GM12878 (cell line): ENCODE measurements around the gene STAT5B. TPM values are rescaled to one million over a fixed set of nuclear protein-coding genes. Genes with fewer than 3 reads are reported as not detected.

Source experiments
- CBFB ChIP-seq: IDR thresholded peaks from 2 replicates; pipeline ENCODE4 v1.6.1; 2016; ENCODE audit warnings: antibody characterized with exemption, low read depth
- HDAC6 ChIP-seq: fragments of 200-600 bp; sonication (generic); IDR thresholded peaks from one replicate; pipeline ENCODE4 v1.8.0; 2017; ENCODE audit warnings: antibody characterized with exemption; ENCODE audit not compliant: unreplicated experiment
- IKZF2 ChIP-seq, 2 experiments: fragments of 450-650 bp; IDR thresholded peaks; 2 replicates each; pipeline ENCODE4 v1.6.1; 2017; ENCODE audit warnings: mild to moderate bottlenecking in 2 of 2, moderate library complexity in 2 of 2
- KDM1A ChIP-seq: fragments of 200-600 bp; sonication (generic); IDR thresholded peaks from 2 replicates; pipeline ENCODE4 v1.6.1; 2016; ENCODE audit warnings: borderline replicate concordance
- NKRF ChIP-seq: fragments of 450-650 bp; conservative IDR thresholded peaks from 2 replicates; pipeline ENCODE4 v1.6.1; 2017; ENCODE audit warnings: mild to moderate bottlenecking, moderate library complexity
- NR2C2 ChIP-seq: IDR thresholded peaks from 2 replicates; pipeline ENCODE4 v1.6.1; 2011; ENCODE audit warnings: borderline replicate concordance, low read depth; ENCODE audit not compliant: control insufficient read depth, insufficient read length
- NR2F1 ChIP-seq: fragments of 450-650 bp; conservative IDR thresholded peaks from 2 replicates; pipeline ENCODE4 v1.6.1; 2017; ENCODE audit warnings: mild to moderate bottlenecking
- POLR2AphosphoS5 ChIP-seq: IDR thresholded peaks from 2 replicates; pipeline ENCODE4 v1.6.1; 2011; ENCODE audit warnings: mild to moderate bottlenecking, low read length, inconsistent platforms
- PRDM15 ChIP-seq: fragments of 450-650 bp; formaldehyde crosslinking; IDR thresholded peaks from 2 replicates; pipeline ENCODE4 v1.4.0; 2020; ENCODE audit warnings: mild to moderate bottlenecking, moderate library complexity
- RUNX3 ChIP-seq: IDR thresholded peaks from 2 replicates; pipeline ENCODE4 v1.6.1; 2012; ENCODE audit warnings: low read length, inconsistent platforms
- STAT1 ChIP-seq: fragments of 450-650 bp; conservative IDR thresholded peaks from 2 replicates; pipeline ENCODE4 v1.6.1; 2014; ENCODE audit warnings: antibody characterized with exemption, mild to moderate bottlenecking
- USF2 ChIP-seq: IDR thresholded peaks from 2 replicates; pipeline ENCODE4 v1.6.1; 2011; ENCODE audit warnings: low read depth, low read length, improper control_type of control experiment, borderline replicate concordance
- ZNF274 ChIP-seq: IDR thresholded peaks from one replicate; pipeline ENCODE4 v1.8.0; 2011; ENCODE audit not compliant: insufficient read length, insufficient read depth
- ZNF622 ChIP-seq: fragments of 450-650 bp; IDR thresholded peaks from 2 replicates; pipeline ENCODE4 v1.6.1; 2017; ENCODE audit warnings: mild to moderate bottlenecking, inconsistent platforms
- polyA plus RNA-seq, 11 experiments: library from polyadenylated mRNA; depleted of rRNA in 4 of 11; unstranded in 6 of 11; stranded (reverse) in 5 of 11; fragments of >200 nt; fragmentation: Nextera tagmentation in 4 of 11; fragmentation: Illumina TruSeq in 1 of 11; extraction: Ambion mirVana in 4 of 11; extraction: Trizol in 1 of 11; gene quantifications; 1 replicate in 1 of 11; 2 replicates in 10 of 11; pipeline versions ENCODE4 v1.2.1 to v1.2.3, GENCODE V29; 2011 to 2016; ENCODE audit warnings: inconsistent platforms in 2 of 11, missing spikeins in 2 of 11, low read depth in 1 of 11
- total RNA-seq, 4 experiments: library from RNA; depleted of rRNA in 3 of 4; stranded (reverse); fragments of >200 nt in 3 of 4; fragmentation: Illumina TruSeq in 1 of 4; extraction: Trizol in 1 of 4; gene quantifications; 2 replicates each; pipeline versions ENCODE4 v1.2.1 to v1.2.3, GENCODE V29; 2013 to 2021
- TF ChIP-seq, protein P1 (sequence below): fragments of 450-650 bp; IDR thresholded peaks from 2 replicates; pipeline ENCODE4 v1.6.1; 2016; ENCODE audit warnings: mild to moderate bottlenecking, moderate library complexity, borderline replicate concordance
- TF ChIP-seq, protein P2 (sequence below), 3 experiments: IDR thresholded peaks in 2 of 3; conservative IDR thresholded peaks in 1 of 3; 2 replicates each; pipeline ENCODE4 v1.5.1; 2011; ENCODE audit warnings: low read depth in 3 of 3, low read length in 3 of 3, mild to moderate bottlenecking in 3 of 3, control low read depth in 2 of 3, moderate library complexity in 2 of 3, inconsistent platforms in 1 of 3, mixed read lengths in 1 of 3; ENCODE audit not compliant: control insufficient read depth in 2 of 3, insufficient read depth in 1 of 3; ENCODE audit errors: extremely low read depth in 1 of 3

Gene STAT5B
- total and polyA plus RNA-seq, 10 of the 15 experiments (the other 5 are each of a cell fraction or from before 2014, with no cell fraction given): 11.0 to 69.6 (median 46.7) TPM

DNA sequence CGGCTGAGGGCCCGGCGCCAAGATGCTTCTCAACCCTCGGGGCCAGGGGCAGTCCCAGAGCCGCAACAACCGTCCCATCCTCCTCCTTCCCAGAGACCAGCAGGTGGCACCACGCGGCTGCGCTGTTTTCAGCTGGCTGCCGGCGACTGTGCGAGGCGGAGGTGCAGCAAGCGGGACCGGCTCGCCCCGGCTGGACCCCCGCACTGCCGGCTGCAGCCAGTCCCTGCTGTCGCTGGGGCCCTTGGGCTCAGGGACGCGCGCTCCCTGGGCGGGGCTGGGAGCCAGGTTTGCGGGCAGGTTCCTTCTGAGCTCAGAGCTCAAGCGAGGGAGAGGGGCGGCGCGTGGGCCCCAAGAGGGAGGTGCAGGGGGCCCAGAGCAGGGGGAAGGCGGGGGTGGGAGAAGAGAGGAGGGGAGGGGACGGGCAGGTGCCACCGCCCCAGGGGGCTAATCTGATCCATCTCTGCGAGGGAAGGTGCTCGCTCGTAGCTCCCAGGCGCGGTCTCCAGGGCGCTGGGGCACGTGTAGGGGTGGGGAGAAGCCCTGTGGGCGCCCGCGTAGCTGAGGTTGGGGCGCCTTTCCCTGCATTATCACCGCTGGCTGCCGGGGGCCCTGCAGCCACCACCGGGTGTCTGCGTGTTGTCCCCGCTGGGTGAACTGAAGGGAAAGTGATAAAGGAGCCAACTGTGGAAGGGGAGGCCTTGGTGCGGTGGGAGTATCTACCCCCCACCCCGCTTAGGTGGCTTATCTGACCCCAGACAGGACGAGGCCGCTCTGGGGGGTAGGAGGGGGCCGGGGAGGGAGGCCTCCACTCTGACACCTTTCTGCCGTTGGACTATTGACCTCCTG lies 36.3 kb upstream of the STAT5B start (continued):
- TF ChIP-seq HDAC6: no peak
- TF ChIP-seq NR2C2: no peak
- no peak for TF ChIP-seq USF2
- no peak for TF ChIP-seq STAT1
- TF ChIP-seq ZNF622: no peak
- no peak for TF ChIP-seq PRDM15 (CRISPR knock-in tag)
- no peak for TF ChIP-seq KDM1A
- no peak for TF ChIP-seq CBFB
- TF ChIP-seq NR2F1: no peak
- TF ChIP-seq NKRF: no peak
- TF ChIP-seq POLR2AphosphoS5: peak; percentile 49; the same call in 1 of the 2 replicates
- TF ChIP-seq IKZF2 (IDR thresholded peaks at IDR 0.05): no peak; a peak in 1 of 4 replicates
- TF ChIP-seq RUNX3: peak; percentile 14; the same call in 1 of the 2 replicates
- TF ChIP-seq, protein P1, sequence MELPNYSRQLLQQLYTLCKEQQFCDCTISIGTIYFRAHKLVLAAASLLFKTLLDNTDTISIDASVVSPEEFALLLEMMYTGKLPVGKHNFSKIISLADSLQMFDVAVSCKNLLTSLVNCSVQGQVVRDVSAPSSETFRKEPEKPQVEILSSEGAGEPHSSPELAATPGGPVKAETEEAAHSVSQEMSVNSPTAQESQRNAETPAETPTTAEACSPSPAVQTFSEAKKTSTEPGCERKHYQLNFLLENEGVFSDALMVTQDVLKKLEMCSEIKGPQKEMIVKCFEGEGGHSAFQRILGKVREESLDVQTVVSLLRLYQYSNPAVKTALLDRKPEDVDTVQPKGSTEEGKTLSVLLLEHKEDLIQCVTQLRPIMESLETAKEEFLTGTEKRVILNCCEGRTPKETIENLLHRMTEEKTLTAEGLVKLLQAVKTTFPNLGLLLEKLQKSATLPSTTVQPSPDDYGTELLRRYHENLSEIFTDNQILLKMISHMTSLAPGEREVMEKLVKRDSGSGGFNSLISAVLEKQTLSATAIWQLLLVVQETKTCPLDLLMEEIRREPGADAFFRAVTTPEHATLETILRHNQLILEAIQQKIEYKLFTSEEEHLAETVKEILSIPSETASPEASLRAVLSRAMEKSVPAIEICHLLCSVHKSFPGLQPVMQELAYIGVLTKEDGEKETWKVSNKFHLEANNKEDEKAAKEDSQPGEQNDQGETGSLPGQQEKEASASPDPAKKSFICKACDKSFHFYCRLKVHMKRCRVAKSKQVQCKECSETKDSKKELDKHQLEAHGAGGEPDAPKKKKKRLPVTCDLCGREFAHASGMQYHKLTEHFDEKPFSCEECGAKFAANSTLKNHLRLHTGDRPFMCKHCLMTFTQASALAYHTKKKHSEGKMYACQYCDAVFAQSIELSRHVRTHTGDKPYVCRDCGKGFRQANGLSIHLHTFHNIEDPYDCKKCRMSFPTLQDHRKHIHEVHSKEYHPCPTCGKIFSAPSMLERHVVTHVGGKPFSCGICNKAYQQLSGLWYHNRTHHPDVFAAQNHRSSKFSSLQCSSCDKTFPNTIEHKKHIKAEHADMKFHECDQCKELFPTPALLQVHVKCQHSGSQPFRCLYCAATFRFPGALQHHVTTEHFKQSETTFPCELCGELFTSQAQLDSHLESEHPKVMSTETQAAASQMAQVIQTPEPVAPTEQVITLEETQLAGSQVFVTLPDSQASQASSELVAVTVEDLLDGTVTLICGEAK: no peak
- TF ChIP-seq, protein P2, sequence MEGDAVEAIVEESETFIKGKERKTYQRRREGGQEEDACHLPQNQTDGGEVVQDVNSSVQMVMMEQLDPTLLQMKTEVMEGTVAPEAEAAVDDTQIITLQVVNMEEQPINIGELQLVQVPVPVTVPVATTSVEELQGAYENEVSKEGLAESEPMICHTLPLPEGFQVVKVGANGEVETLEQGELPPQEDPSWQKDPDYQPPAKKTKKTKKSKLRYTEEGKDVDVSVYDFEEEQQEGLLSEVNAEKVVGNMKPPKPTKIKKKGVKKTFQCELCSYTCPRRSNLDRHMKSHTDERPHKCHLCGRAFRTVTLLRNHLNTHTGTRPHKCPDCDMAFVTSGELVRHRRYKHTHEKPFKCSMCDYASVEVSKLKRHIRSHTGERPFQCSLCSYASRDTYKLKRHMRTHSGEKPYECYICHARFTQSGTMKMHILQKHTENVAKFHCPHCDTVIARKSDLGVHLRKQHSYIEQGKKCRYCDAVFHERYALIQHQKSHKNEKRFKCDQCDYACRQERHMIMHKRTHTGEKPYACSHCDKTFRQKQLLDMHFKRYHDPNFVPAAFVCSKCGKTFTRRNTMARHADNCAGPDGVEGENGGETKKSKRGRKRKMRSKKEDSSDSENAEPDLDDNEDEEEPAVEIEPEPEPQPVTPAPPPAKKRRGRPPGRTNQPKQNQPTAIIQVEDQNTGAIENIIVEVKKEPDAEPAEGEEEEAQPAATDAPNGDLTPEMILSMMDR (IDR thresholded peaks at IDR 0.05 in 2 of 3, conservative IDR thresholded peaks at IDR 0.05 in 1 of 3; ENCODE audit: control insufficient read depth in 2 of 3, extremely low read depth in 1 of 3, insufficient read depth in 1 of 3, low read depth in 3 of 3, low read length in 3 of 3): peak; percentile 60 to 87 (median 71)
- no peak for TF ChIP-seq ZNF274
